Non-pigmented ciliary epithelial cell (primary cell): ENCODE data around the gene KIF18B.

Experiments
- DNase-seq: peaks from one replicate; pipeline ENCODE4 v3.0.0-alpha.2; 2010; ENCODE audit warnings: low read depth

The KIF18B gene

DNA sequence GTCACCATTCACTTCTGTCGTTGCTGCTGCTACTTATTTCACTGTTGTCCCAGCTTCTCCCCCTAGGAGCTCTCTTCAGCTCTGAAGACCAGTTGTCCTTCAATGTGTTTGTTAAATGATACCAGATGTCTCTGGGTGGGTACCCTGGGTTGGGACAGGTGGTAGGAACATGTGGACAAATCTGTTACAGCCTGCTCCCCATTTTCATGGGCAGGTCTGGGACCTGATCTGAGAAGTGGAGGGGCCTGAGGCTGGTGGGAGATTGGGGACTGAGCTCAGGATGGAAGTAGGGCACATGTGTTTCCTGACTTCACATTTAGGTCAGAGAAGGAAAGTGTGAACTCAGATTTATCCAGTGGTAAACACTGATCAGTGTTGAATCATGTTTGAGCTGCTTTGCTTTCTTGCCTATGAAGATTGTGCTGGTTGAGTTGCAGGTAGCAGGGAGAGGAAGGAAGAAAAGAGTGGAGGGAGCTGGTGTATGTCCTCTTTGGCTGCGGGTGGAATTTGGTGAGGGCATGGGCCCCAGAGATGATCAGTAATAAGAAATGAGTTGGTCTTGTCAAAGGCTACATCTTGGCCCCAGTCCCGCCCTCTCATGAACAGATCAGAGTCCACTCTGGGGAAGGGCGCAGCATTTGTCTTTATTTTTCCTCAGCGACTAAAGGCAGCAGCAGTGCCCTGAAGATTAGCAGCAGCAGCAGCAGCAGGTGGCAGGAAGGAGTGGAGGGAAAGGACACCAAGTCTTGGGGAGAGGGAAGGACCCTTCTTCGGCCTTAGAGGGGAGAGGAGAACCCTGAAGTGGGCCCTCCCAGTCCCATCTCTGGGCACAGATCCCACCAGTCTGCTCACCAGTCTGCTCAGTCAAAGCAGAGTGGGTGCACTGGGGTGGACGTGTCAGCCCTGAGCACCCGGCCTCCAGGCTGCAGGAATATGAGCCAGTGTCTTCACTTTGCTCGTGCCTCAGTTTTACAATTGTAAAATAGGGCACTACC lies 42.3 kb downstream of the KIF18B start:
- no peak for DNase-seq

DNA sequence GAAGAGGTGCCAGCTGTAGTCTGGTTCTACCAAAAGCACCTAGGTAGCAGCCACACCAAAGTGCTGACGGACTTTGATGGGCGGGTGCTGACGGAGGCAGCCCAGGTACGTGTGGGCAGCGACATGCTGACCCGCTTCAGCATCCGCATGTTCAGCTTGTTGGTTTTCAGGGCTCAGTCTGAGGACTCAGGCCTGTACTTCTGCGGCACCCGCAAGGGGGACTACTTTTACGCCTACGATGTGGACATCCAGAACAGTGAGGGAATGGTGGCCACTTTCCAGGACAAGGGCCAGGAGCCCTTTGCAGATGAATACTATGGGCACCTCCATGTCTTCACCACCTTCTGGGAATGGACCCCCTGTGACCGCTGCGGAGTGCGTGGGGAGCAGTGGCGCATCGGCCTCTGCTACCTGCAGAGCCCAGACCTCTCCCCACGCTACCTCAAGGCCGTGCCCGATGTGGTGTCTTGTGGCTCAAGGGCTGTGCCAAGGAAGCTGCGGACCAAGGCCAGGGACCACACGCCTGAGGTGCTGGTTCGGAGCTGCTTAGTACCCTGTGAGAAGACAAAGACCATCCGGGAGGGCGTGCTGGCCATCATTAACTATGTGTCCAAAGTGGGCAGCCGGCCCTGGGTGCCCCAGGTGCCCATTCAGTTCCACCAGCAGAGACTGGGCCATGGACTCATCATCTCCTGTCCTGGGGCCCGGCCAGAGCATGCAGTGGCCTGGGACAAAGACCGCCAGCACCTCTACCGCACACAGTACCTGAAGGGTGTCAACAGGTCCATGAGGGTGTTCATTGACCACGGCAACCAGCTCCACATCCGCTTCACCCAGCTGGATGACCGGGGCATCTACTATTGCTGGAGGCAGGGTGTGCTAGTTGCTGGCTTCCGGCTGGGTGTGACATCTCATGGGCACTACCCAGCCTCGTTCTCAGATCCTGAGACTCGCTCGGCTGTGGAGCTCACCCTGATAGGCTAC lies 43.3 kb downstream of the KIF18B start:
- DNase-seq: no peak

- DNase-seq: no peak
These were observed 44.4 kb downstream of the KIF18B start for GRCh38 chr17:44903012-44903685.

- DNase-seq: no peak
These were observed 45.3 kb downstream of the KIF18B start for GRCh38 chr17:44902135-44902760.

- DNase-seq: no peak
These were observed 46.1 kb downstream of the KIF18B start for GRCh38 chr17:44901411-44901921.

DNA sequence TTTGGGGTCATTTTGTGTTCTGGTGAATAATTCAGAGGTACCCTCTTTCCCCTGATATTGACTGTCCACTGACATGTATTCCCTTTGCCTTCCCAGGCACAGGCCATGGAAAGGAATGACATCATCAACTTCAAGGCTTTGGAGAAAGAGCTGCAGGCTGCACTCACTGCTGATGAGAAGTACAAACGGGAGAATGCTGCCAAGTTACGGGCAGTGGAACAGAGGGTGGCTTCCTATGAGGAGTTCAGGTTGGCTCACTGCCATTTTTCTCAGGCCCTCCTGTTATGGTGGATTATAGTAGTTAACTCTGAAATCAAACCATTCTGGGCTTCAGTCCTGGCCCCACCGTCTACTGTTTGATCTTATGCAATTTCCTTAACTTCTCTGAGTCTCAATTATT lies 46.7 kb downstream of the KIF18B start:
- peak; percentile 46 for DNase-seq

GRCh38 chr17:44899074-44899782 lies 48.3 kb downstream of the KIF18B start, which contains the start of gene EFTUD2:
TSS of gene EFTUD2 (minus strand) at chr17:44899445. CDS start at chr17:44894521, 4,924 bp downstream.
- no peak for DNase-seq

DNA sequence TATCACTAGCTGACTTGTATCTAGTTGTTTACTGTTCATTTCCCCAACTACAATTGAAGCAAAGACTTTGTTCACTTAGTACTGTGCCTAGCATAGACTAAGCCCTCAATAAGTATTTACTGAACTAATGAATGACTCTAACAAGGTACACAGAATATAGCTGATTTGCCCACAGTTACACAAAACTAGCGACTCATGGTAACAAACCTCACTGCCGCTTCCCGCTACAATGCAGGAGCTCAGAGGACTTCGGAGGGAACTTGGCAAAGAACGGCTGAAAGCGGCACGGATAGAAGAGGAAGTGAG lies 48.9 kb downstream of the KIF18B start:
- DNase-seq: no peak

GRCh38 chr17:44894642-44895041 lies 52.9 kb downstream of the KIF18B start:
- DNase-seq: no peak

- no peak for DNase-seq
These were observed 55.3 kb downstream of the KIF18B start for GRCh38 chr17:44892250-44892649.

DNA sequence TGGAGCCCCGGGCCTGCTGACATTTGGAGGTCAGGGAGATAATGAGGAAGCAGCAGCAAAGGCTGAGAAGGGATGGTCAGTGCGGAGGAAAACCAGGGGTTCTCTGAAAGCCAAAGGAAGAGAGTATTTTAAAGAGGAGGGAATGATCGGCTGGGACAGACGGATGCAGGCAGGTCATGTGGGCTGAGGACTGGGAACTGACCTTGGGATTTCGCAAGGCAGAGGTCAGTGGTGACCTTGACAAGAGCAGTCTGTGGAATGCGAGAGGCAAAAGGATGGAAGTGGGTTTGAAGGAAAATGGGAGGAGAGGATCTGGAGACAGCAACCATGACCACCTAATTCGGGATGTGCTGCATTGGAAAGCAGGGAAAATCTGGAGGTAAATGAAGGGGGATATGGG lies 58.6 kb downstream of the KIF18B start:
- no peak for DNase-seq

DNA sequence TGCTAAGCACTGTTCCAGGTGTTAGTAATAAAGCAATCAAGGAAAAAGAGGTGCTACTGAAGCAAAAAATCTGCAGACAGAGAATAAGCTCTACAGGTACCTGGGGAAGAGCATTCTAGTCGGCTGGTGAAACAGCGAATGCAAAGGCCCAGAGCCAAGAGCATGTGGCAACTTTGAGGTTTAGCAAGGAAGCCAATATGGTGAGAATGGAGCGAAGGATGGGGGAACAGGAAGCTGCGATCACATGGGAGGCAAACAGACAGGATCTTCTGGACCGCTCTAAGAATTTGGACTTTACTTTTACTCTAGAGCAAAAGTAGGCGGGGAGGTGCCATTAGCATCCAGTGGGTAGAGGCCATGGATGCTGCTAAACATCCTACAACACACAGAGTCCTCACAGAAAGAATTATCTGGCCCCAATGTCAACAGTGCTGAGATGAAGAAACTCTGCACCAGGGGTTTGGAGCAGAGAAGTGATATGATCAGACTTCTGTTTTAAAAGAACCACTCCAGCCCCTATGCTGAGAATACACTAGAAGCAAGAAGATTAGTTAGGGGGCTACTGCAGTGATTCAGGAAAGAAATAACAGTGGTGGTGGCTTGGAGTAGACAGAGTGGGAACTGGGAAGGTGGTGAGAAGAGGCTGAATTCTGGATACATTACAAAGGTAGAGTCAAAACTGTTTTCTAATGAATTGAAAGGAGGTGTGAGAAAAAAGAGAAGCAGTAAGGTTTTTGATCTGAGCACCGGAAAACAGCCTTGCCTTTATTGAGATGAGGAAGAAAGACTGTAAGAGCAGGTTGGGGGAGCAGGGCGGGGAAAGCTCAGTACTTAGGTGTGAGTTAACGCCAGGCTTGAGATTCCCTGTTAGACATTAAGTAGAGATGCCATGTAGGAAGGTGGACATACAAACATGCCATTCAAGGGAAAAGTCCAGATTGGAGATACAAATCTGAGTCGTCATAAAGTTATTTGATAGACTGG lies 59.3 kb downstream of the KIF18B start:
- DNase-seq: no peak

DNA sequence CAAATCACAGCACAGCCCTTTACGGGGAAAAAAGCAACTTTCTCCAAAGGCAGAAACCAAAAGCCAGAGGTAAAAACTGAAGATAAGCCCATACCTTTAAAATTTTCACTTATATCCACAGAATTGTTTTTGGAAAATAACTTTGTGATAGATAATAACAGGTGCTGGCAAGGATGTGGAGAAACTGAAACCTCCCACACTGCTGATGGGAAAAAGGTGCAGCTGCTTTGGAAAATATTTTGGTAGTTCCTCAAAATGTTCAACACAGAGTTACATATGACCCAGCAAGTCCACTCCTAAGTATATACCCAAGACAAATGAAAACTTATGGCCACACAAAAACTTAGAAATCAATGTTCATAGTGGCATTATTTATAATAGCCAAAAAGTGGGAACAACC lies 60.6 kb downstream of the KIF18B start:
- DNase-seq: no peak

DNA sequence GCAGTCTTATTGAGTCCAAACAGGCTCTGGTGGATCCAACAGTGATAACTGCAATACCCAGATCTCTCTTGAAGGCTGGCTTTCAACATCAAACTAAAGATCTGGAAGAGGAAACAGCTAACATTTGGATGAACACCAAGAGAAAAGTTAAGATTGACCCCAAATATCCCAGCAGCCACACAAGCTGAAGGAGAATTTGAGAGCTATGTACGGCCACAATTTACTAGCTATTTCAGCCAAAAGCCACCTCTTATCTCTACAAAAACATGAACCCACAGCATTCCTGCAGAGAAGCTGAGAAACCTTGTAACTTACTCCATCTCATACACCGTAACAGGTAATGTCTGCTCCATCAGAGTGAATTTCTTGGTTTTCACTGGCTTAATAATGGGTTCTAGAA lies 62.6 kb downstream of the KIF18B start:
- DNase-seq: no peak

DNA sequence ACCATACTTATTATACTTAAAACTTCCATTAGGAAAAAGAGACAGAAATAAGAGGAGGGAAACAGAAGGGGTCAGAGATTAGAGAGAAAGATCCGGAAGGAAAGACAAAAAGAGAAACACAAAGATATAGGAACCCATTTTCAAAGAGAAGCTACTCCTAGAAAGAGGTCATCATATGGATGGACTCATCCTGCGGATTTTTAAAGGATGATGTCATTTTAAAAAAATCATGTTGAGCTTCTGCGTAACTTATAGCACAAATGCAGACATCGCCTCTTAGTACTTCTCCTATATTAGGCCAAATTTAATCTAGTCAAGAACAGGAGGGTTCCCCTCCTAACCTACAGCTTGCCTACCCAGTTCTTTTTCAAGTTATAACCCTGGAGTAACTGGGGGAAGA lies 66.4 kb downstream of the KIF18B start:
- no peak for DNase-seq

DNA sequence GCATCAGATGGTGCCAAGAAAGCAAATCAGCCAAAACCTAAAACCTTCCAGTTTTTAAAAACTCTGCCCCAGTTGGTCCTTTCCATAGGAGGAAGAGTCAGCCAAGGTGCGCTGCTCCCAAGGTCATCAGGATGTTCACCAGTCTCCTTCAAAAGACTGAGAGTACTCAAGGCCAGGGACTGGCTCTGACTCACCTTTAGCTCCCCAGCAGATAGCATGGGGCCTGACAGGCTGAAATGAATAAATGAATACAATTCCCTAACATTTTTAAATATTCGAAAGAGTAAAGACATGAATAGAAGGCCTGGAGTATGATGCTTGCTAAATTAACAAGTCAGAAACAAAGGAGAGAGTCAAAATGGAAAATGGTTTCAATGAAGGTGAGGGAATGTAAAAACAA lies 67.5 kb downstream of the KIF18B start:
- no peak for DNase-seq

DNA sequence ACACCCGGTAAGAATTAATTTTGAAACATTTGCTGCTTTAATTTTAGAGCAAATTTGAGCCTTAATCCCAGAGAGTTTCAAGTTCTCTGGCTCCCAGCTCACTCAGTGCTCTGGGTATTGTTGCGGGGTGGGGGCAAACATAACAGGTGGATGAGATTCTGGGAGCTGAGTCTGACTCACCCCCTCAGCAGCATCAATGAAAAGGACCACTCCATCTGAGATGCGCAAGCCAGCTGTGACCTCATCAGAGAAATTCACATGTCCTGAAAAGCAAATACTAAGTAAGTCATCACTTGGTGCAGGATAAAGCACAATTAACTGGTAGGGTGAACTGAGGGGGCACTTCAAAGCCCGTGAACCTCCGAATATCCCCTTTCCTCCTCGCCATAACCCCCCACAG lies 68.2 kb downstream of the KIF18B start:
- DNase-seq: no peak

DNA sequence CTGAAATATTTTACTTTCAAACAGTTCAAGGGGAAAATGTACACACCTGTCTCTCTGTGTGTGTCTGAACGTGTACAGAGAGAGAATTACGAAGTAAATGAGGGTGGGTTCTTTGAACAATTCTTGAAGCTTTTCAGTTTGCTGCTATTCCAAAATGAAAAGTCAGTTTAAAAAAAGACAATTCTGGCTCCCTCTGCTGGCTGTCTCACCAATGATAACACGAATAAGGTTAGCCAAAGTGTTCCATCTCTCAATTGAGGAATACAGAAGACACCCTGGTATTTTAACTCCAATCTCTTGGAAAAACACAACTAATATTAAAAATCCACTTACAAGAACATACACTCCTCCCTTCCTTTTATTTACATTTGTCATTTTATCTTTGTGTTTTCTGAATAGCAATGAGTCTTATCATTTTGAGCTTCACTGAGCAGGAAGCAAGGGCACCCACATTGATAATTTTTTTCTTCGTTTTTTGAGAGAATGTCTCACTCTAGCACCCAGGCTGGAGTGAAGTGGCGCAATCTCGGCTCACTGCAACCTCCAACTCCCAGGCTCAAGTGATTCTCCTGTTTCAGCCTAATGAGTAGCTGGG lies 68.8 kb downstream of the KIF18B start:
- DNase-seq: no peak

- DNase-seq: no peak
These were observed 70.5 kb downstream of the KIF18B start for GRCh38 chr17:44877121-44877520.
